ENCODE results near the gene EPHB2. TPM values are rescaled to one million over a fixed set of nuclear protein-coding genes. Genes with fewer than 3 reads are reported as not detected.
"Not testable (repeated sequence)": the region's sequence is repeated elsewhere in the genome, so short reads cannot be mapped to it uniquely, and the experiment has no call there.

The EPHB2 gene
- total RNA-seq, 1 donor from 2014 or later: not detected

- DNase-seq (ENCODE audit: low spot score): no peak
- H3K27ac Mint-ChIP-seq: no peak overlapping the region
- no peaks in the 10 kb centered on the region for H3K36me3 Mint-ChIP-seq (ENCODE audit: low read depth)
- H3K4me1 Mint-ChIP-seq (ENCODE audit: low read depth): no peaks in the 10 kb centered on the region
- intact Hi-C loops (cut with micrococcal nuclease): loop anchor here (10.0 kb wide), 1 partner anchor 185 kb away; no protein-coding TSS in a partner anchor
- H3K27me3 Mint-ChIP-seq (ENCODE audit: low read depth): no peaks in the 10 kb centered on the region
- no peak overlapping the region for H3K4me3 Mint-ChIP-seq (ENCODE audit: low read depth)
- no peaks in the 10 kb centered on the region for H3K9me3 Mint-ChIP-seq
Measured at GRCh38 chr1:22699681-22700520, 10.7 kb upstream of the EPHB2 start.

- Mint-ChIP-seq H3K4me3 (ENCODE audit: low read depth) (no peak overlapping the region), H3K27me3 (ENCODE audit: low read depth) (no peaks in the 10 kb centered on the region), H3K36me3 (ENCODE audit: low read depth) (no peaks in the 10 kb centered on the region), H3K4me1 (ENCODE audit: low read depth) (no peaks in the 10 kb centered on the region), H3K9me3 (no peaks in the 10 kb centered on the region), H3K27ac (no peak overlapping the region)
- DNase-seq (ENCODE audit: low spot score): no peak
- intact Hi-C loops (cut with micrococcal nuclease): loop anchor here (10.0 kb wide), 1 partner anchor 182 kb away; no protein-coding TSS in a partner anchor
Measured at GRCh38 chr1:22702296-22703085, 8.1 kb upstream of the EPHB2 start.

- no peaks in the 10 kb centered on the region for H3K36me3 Mint-ChIP-seq (ENCODE audit: low read depth)
- H3K27me3 Mint-ChIP-seq (ENCODE audit: low read depth): peaks cover 14% of the 10 kb centered on the region
- H3K4me1 Mint-ChIP-seq (ENCODE audit: low read depth): peaks cover under 1% of the 10 kb centered on the region
- DNase-seq (ENCODE audit: low spot score): peak; percentile 60
- no peak overlapping the region for H3K4me3 Mint-ChIP-seq (ENCODE audit: low read depth)
- intact Hi-C loops (cut with micrococcal nuclease): loop anchor here (1.0 to 10.0 kb wide), 2 partner anchors 180 to 260 kb away; no protein-coding TSS in a partner anchor
- H3K27ac Mint-ChIP-seq: no peak overlapping the region
- no peaks in the 10 kb centered on the region for H3K9me3 Mint-ChIP-seq
Measured at GRCh38 chr1:22704440-22705067, 6.1 kb upstream of the EPHB2 start.

GRCh38 chr1:22705586-22705985 is 5.1 kb upstream of the EPHB2 start:
- intact Hi-C loops (cut with micrococcal nuclease): loop anchor here (10.0 kb wide), 1 partner anchor 179 kb away; no protein-coding TSS in a partner anchor

GRCh38 chr1:22706100-22706499 is 4.5 kb upstream of the EPHB2 start:
- H3K4me1 Mint-ChIP-seq (ENCODE audit: low read depth): not testable (repeated sequence)
- intact Hi-C loops (cut with micrococcal nuclease): loop anchor here (10.0 kb wide), 1 partner anchor 179 kb away; no protein-coding TSS in a partner anchor

More at GRCh38 chr1:22705586-22705985, 5.1 kb upstream of the EPHB2 start:
- Mint-ChIP-seq H3K36me3 (ENCODE audit: low read depth) (no peaks in the 10 kb centered on the region), H3K4me3 (ENCODE audit: low read depth) (no peak overlapping the region), H3K27me3 (ENCODE audit: low read depth) (peaks cover 17% of the 10 kb centered on the region), H3K27ac (no peak overlapping the region), H3K4me1 (ENCODE audit: low read depth) (peaks cover 3% of the 10 kb centered on the region), H3K9me3 (no peaks in the 10 kb centered on the region)
- DNase-seq (ENCODE audit: low spot score): no peak

GRCh38 chr1:22708777-22709176 is 1.9 kb upstream of the EPHB2 start:
- Mint-ChIP-seq H3K4me1 (ENCODE audit: low read depth) (peaks cover 3% of the 10 kb centered on the region), H3K36me3 (ENCODE audit: low read depth) (no peaks in the 10 kb centered on the region), H3K4me3 (ENCODE audit: low read depth) (no peak overlapping the region), H3K27ac (no peak overlapping the region), H3K9me3 (no peaks in the 10 kb centered on the region), H3K27me3 (ENCODE audit: low read depth) (peaks cover 37% of the 10 kb centered on the region)
- intact Hi-C loops (cut with micrococcal nuclease): loop anchor here (10.0 kb wide), 1 partner anchor 176 kb away; no protein-coding TSS in a partner anchor
- no peak for DNase-seq (ENCODE audit: low spot score)

More at GRCh38 chr1:22706100-22706499, 4.5 kb upstream of the EPHB2 start:
- not testable (repeated sequence) for H3K36me3 Mint-ChIP-seq (ENCODE audit: low read depth); H3K4me3 Mint-ChIP-seq (ENCODE audit: low read depth); H3K9me3 Mint-ChIP-seq; DNase-seq (ENCODE audit: low spot score); H3K27ac Mint-ChIP-seq
- peaks cover 17% of the 10 kb centered on the region for H3K27me3 Mint-ChIP-seq (ENCODE audit: low read depth)

- no peak for DNase-seq (ENCODE audit: low spot score)
- no peaks in the 10 kb centered on the region for H3K36me3 Mint-ChIP-seq (ENCODE audit: low read depth)
- H3K4me3 Mint-ChIP-seq (ENCODE audit: low read depth): no peak overlapping the region
- H3K9me3 Mint-ChIP-seq: no peaks in the 10 kb centered on the region
- no peak overlapping the region for H3K27ac Mint-ChIP-seq
- intact Hi-C loops (cut with micrococcal nuclease): loop anchor here (10.0 kb wide), 1 partner anchor 176 kb away; no protein-coding TSS in a partner anchor
- peaks cover 42% of the 10 kb centered on the region for H3K27me3 Mint-ChIP-seq (ENCODE audit: low read depth)
- H3K4me1 Mint-ChIP-seq (ENCODE audit: low read depth): peaks cover 3% of the 10 kb centered on the region
Measured at GRCh38 chr1:22709227-22709626, 1.4 kb upstream of the EPHB2 start.

GRCh38 chr1:22709891-22710700 is 543 bp upstream of the EPHB2 start:
- Mint-ChIP-seq H3K4me3 (ENCODE audit: low read depth) (peak overlapping the region; percentile 52), H3K4me1 (ENCODE audit: low read depth) (peaks cover 3% of the 10 kb centered on the region), H3K27ac (no peak overlapping the region), H3K36me3 (ENCODE audit: low read depth) (no peaks in the 10 kb centered on the region), H3K9me3 (no peaks in the 10 kb centered on the region), H3K27me3 (ENCODE audit: low read depth) (peaks cover 49% of the 10 kb centered on the region)
- intact Hi-C loops (cut with micrococcal nuclease): loop anchor here (10.0 kb wide), 1 partner anchor 175 kb away; no protein-coding TSS in a partner anchor
- DNase-seq (ENCODE audit: low spot score): no peak

- H3K27me3 Mint-ChIP-seq (ENCODE audit: low read depth): peaks cover 49% of the 10 kb centered on the region
- H3K4me1 Mint-ChIP-seq (ENCODE audit: low read depth): peaks cover 3% of the 10 kb centered on the region
- DNase-seq (ENCODE audit: low spot score): no peak
- H3K27ac Mint-ChIP-seq: no peak overlapping the region
- H3K9me3 Mint-ChIP-seq: no peaks in the 10 kb centered on the region
- H3K36me3 Mint-ChIP-seq (ENCODE audit: low read depth): no peaks in the 10 kb centered on the region
- intact Hi-C loops (cut with micrococcal nuclease): no loop called here
- H3K4me3 Mint-ChIP-seq (ENCODE audit: low read depth): no peak overlapping the region
Measured at GRCh38 chr1:22711071-22711470, 432 bp downstream of the EPHB2 start.

GRCh38 chr1:22711591-22712501 is 1.2 kb downstream of the EPHB2 start:
- intact Hi-C loops (cut with micrococcal nuclease): no loop called here

More at GRCh38 chr1:22711591-22712501, 1.2 kb downstream of the EPHB2 start:
- Mint-ChIP-seq H3K36me3 (ENCODE audit: low read depth) (no peaks in the 10 kb centered on the region), H3K27ac (no peak overlapping the region), H3K4me3 (ENCODE audit: low read depth) (no peak overlapping the region), H3K27me3 (ENCODE audit: low read depth) (peaks cover 49% of the 10 kb centered on the region), H3K4me1 (ENCODE audit: low read depth) (peaks cover 3% of the 10 kb centered on the region), H3K9me3 (no peaks in the 10 kb centered on the region)
- DNase-seq (ENCODE audit: low spot score): no peak

Data from activated T-helper 2 cell treated with anti-CD3 and anti-CD28 coated beads, Interferon-gamma antibody, Interleukin-2, Interleukin-4, amounts not matched to agents 10 μg/mL and 5 μg/mL and 100 μg/mL, durations not matched to agents 14 hours and 24 hours and 36 hours (primary cell).